A549 (cell line): ENCODE measurements around the gene ZNF775. TPM values are rescaled to one million over a fixed set of nuclear protein-coding genes. Genes with fewer than 3 reads are reported as not detected.
A peak's percentile ranks its signal among the peaks of the same experiment; 100 is the strongest.

Source experiments
- ATAC-seq, 2 experiments: fragments of 200-7000 bp in 1 of 2; fragments of >200 bp in 1 of 2; cut with Nextera tagmentation in 1 of 2; cut with Tn5 transposase in 1 of 2; 3 replicates each; pipeline versions ENCODE4 v1.8.0 to v1.9.1; 2018 to 2020; ENCODE audit warnings: mild to moderate bottlenecking in 1 of 2, moderate library complexity in 1 of 2
- CTCF ChIA-PET: fragments of 300-600 bp; sonication (Branson Sonifier 250); formaldehyde crosslinking; extraction: SDS; loops from one replicate; lab custom pipeline; 2021; ENCODE audit warnings: antibody characterized with exemption, inconsistent platforms; lab: Yijun Ruan, JAX
- POLR2A ChIA-PET: fragments of 350-600 bp; formaldehyde crosslinking; extraction: SDS; loops from one replicate; lab custom pipeline; 2021; ENCODE audit warnings: antibody characterized with exemption, inconsistent platforms; lab: Yijun Ruan, JAX
- DNase-seq, 2 experiments: peaks; one replicate each; pipeline versions ENCODE4 v3.0.0 to v3.0.0-alpha.2; 2011 to 2016; ENCODE audit warnings: low read depth in 1 of 2, low spot score in 1 of 2
- FAIRE-seq: peaks from 2 replicates; lab custom pipeline; 2011; peaks lifted over from hg19 to GRCh38; lab: Jason Lieb, UNC
- H3K27ac ChIP-seq, 2 experiments: fragments of >200 bp; sonication (Bioruptor Twin); formaldehyde crosslinking; 3 replicates each; pipeline ENCODE4 v1.5.1; 2016 to 2017
- H3K4me1 ChIP-seq: fragments of >200 bp; sonication (Bioruptor Twin); formaldehyde crosslinking; 3 replicates; pipeline ENCODE4 v1.6.1; 2016
- H3K4me2 ChIP-seq: fragments of >200 bp; sonication (Bioruptor Twin); formaldehyde crosslinking; 3 replicates; pipeline ENCODE4 v1.6.1; 2016
- H3K4me3 ChIP-seq: fragments of >200 bp; sonication (Bioruptor Twin); formaldehyde crosslinking; 3 replicates; pipeline ENCODE4 v1.5.1; 2016
- H3K9me3 ChIP-seq: fragments of >200 bp; sonication (Bioruptor Twin); formaldehyde crosslinking; 3 replicates; pipeline ENCODE4 v1.6.1; 2016
- CBX8 ChIP-seq: fragments of 200-600 bp; sonication (generic); IDR thresholded peaks from 2 replicates; pipeline ENCODE4 v1.6.1; 2016
- CHD2 ChIP-seq: fragments of 150-350 bp; IDR thresholded peaks from 2 replicates; pipeline ENCODE4 v1.6.1; 2014; ENCODE audit warnings: low read length; ENCODE audit not compliant: partially characterized antibody
- CHD4 ChIP-seq: fragments of 200-600 bp; sonication (generic); IDR thresholded peaks from 2 replicates; pipeline ENCODE4 v1.6.1; 2016; ENCODE audit warnings: antibody characterized with exemption, mild to moderate bottlenecking, borderline replicate concordance
- FOSL2 ChIP-seq, 2 experiments: fragments of 450-650 bp in 1 of 2; fragments of >200 bp in 1 of 2; sonication (Bioruptor Twin) in 1 of 2; formaldehyde crosslinking; IDR thresholded peaks; 2 replicates each; pipeline versions ENCODE4 v1.5.0 to v1.6.1; 2016 to 2020; ENCODE audit warnings: mild to moderate bottlenecking in 1 of 2, moderate library complexity in 1 of 2
- FOXS1 ChIP-seq: fragments of 250-450 bp; sonication (Bioruptor Pico); IDR thresholded peaks from 2 replicates; pipeline ENCODE4 v1.5.0; 2020; ENCODE audit warnings: mild to moderate bottlenecking, moderate library complexity
- GATA3 ChIP-seq: IDR thresholded peaks from 2 replicates; pipeline ENCODE4 v1.6.1; 2012; ENCODE audit warnings: borderline replicate concordance
- HOXA7 ChIP-seq: fragments of 250-450 bp; sonication (Bioruptor Pico); IDR thresholded peaks from 2 replicates; pipeline ENCODE4 v1.5.0; 2020; ENCODE audit warnings: mild to moderate bottlenecking, moderate library complexity
- HOXB13 ChIP-seq: fragments of 250-450 bp; sonication (Bioruptor Pico); IDR thresholded peaks from 2 replicates; pipeline ENCODE4 v1.5.0; 2020; ENCODE audit warnings: low read depth, mild to moderate bottlenecking, moderate library complexity
- JUNB ChIP-seq: fragments of >200 bp; sonication (Bioruptor Twin); formaldehyde crosslinking; IDR thresholded peaks from 2 replicates; pipeline ENCODE4 v1.6.1; 2016
- KDM5A ChIP-seq: fragments of 200-600 bp; sonication (generic); IDR thresholded peaks from 2 replicates; pipeline ENCODE4 v1.6.1; 2016; ENCODE audit warnings: antibody characterized with exemption, mild to moderate bottlenecking
- MAFK ChIP-seq: fragments of 450-650 bp; IDR thresholded peaks from 2 replicates; pipeline ENCODE4 v1.6.1; 2014; ENCODE audit not compliant: partially characterized antibody
- NFE2L2 ChIP-seq: fragments of 150-350 bp; conservative IDR thresholded peaks from 2 replicates; pipeline ENCODE4 v1.6.1; 2014; ENCODE audit warnings: low read length
- PHF8 ChIP-seq: fragments of 200-600 bp; sonication (generic); IDR thresholded peaks from 2 replicates; pipeline ENCODE4 v1.6.1; 2016; ENCODE audit warnings: low read depth, mild to moderate bottlenecking, antibody characterized with exemption, moderate library complexity, borderline replicate concordance
- POLR2AphosphoS2 ChIP-seq: conservative IDR thresholded peaks from 2 replicates; pipeline ENCODE4 v1.6.1; 2012; ENCODE audit warnings: low read length, improper control_type of control experiment, inconsistent platforms
- RAD21 ChIP-seq, 2 experiments: fragments of >200 bp in 1 of 2; sonication (Bioruptor Twin) in 1 of 2; formaldehyde crosslinking in 1 of 2; IDR thresholded peaks in 1 of 2; conservative IDR thresholded peaks in 1 of 2; 2 replicates in 1 of 2; 3 replicates in 1 of 2; pipeline ENCODE4 v1.6.1; 2012 to 2018; ENCODE audit warnings: inconsistent platforms in 1 of 2
- RARB ChIP-seq: fragments of 250-450 bp; sonication (Bioruptor Pico); IDR thresholded peaks from 2 replicates; pipeline ENCODE4 v1.8.0; 2021; ENCODE audit warnings: mild to moderate bottlenecking, moderate library complexity
- SREBF2 ChIP-seq: fragments of 450-650 bp; IDR thresholded peaks from 2 replicates; pipeline ENCODE4 v1.6.1; 2014; ENCODE audit warnings: mild to moderate bottlenecking, moderate library complexity
- ZSCAN20 ChIP-seq: fragments of 250-450 bp; sonication (Bioruptor Pico); IDR thresholded peaks from 2 replicates; pipeline ENCODE4 v1.8.0; 2022; ENCODE audit warnings: mild to moderate bottlenecking, moderate library complexity
- WGBS: methylation state at CpG from one replicate; pipeline ENCODE4 v1.1.6; 2017; ENCODE audit errors: missing lambda C conversion rate; 5-methylcytosine and 5-hydroxymethylcytosine counted together
- polyA plus RNA-seq, 4 experiments: library from polyadenylated mRNA; depleted of rRNA in 3 of 4; stranded (reverse); fragments of >200 nt; fragmentation: RNase III in 1 of 4; extraction: RNeasy Plus Mini Kit Qiagen cat#74134 plus additional on column Dnase treatment in 1 of 4; gene quantifications; 2 replicates in 3 of 4; 3 replicates in 1 of 4; pipeline ENCODE4 v1.2.3, GENCODE V29; 2011 to 2017
- TF ChIP-seq, protein P1 (sequence below): IDR thresholded peaks from 2 replicates; pipeline ENCODE4 v1.6.1; 2012
- TF ChIP-seq, protein P2 (sequence below): fragments of >200 bp; sonication (Bioruptor Twin); formaldehyde crosslinking; IDR thresholded peaks from 2 replicates; pipeline ENCODE4 v1.6.1; 2016
- TF ChIP-seq, protein P3 (sequence below): fragments of 200-600 bp; sonication (generic); IDR thresholded peaks from 2 replicates; pipeline ENCODE4 v1.6.1; 2016; ENCODE audit warnings: antibody characterized with exemption, mild to moderate bottlenecking, moderate library complexity

ZNF775 gene
- polyA plus RNA-seq, 2 of the 4 experiments (the other 2 are of a cell fraction) = 1.7 to 5.4 TPM

DNA sequence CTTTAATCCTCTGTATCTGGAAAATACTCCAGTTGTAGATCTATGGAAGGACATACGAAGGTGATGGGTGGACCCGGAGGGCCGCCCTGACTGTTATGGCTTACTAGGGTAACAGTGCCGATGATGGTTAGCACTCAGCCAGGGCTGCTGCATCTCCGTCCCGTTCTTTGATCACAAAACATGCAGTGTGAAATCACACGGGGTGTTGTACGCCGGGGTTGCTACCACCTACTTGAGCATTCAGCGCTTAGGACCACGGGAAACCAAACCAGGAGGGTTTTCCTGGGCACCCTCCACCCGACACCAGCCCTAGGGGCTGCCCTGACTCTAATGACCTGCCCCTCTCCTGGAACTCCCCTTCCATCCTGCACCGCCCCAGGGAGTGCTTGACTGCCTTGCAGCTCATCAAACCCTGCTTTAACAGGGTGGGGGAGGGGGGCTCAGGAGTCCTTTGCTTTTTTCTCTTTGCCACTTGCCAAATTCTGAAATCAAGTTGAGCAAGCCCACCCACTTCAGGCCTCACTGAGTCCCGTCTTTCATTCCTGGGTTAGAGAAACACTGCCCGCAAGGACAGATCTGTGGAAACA, 20.4 kb downstream of the ZNF775 start (continued):
- TF ChIP-seq HOXA7 (no peak), CBX8 (no peak)

DNA sequence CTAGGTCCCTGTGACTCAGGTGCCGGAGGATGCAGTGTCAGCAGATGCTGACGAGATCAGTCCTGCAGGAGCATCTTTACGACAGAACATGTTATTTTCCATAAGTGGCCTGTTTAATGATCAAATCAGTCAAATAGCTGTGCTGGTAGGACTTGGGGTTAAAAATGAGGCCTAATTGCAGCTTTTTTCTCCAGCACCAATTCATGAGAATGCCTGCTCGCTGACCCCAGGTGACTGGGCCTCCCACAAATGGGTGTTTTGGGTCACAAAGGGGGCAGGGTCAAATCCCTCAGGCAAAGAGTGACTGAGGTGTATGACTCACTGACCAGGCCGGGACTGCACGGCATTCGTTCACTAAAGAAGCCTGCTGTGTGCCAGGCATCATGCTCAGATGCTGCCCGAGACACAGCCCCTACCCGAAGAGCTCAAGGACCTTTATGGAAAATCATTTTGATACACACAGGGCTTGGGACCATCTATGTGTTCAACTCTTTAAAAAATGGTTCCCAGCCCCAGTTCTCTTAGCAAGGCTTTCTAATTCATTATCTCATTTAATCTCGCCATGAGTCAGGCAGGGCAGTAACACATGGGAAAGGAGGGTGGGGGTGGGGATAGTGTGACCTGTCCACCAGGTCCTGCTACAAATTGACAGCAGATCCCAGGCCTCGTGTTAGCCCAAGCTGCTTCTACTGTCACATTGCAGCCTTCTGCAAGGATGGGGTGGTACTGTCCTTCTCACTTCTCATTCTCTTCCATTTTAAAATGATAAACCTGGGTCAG, 21.1 kb downstream of the ZNF775 start:
- DNase-seq (peak in 1 of 2 experiments; percentile 44), FAIRE-seq (no peak), ATAC-seq (peak; percentile 33 to 42; a peak in 3 of 6 replicates)
- Histone ChIP-seq H3K9me3 (no peaks in the 10 kb centered on the region), H3K4me3 (no peak overlapping the region), H3K4me1 (peaks cover 34% of the 10 kb centered on the region), H3K4me2 (peak overlapping the region; percentile 43), H3K27ac (peak overlapping the region; percentile 14 to 69; a peak in 4 of 6 replicates)
- 31% methylated on average over 11 of the region's 11 CpGs for WGBS
- CTCF ChIA-PET = interaction anchor here (0.7 to 1.8 kb wide), 3 partner anchors 12 to 574 kb away, joined by 3 to 6 read pairs (median 4); partner anchors contain the start of gene REPIN1
- POLR2A ChIA-PET = interaction anchor here (1.3 kb wide), 1 partner anchor 31 kb away, joined by 4 read pairs; no protein-coding TSS in a partner anchor
- TF ChIP-seq HOXB13 (no peak), SREBF2 (no peak), MAFK (peak; percentile 85), GATA3 (peak; percentile 22; the same call in 1 of the 2 replicates), FOSL2 (IDR thresholded peaks at IDR 0.05) (no peak), FOSL2 (CRISPR knock-in tag; IDR thresholded peaks at IDR 0.05) (peak; percentile 62)
- TF ChIP-seq, protein P1, sequence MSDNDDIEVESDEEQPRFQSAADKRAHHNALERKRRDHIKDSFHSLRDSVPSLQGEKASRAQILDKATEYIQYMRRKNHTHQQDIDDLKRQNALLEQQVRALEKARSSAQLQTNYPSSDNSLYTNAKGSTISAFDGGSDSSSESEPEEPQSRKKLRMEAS = 0 out of 2 replicates have a peak, but pooled peaks have one; percentile 15

DNA sequence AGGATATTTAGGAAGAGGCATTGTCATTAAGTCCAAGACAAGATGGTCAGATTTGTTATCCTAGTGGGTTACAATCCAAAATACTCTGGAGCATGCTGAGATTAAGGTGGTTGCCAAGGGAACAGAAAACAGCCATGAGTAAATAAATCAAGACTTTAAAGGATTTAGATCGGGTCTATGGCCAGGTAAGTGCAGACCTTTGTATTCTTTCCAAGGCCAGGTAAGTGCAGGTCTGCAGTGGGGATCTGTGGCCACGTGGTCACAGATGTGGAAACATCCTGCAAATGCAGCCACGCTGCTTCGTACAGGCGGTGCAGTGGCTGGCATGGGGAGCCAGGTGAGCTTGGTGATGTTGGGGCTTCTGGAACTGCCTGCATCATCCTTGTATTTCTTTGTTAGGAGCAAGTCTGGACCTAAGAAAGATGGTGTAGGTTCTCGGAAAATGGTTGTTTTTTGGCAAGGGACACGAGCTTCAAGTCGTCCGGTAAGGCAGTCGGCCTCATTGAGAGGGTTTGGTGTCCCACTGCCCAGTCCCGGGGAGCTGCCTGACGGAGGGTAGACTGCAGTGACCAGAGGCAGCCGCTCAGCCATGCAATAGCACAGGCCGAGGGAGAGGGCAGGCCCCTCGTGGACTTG, 21.8 kb downstream of the ZNF775 start:
- DNase-seq = no peak
- Histone ChIP-seq H3K9me3 (no peaks in the 10 kb centered on the region), H3K4me2 (no peak overlapping the region; the same call in 2 of the 3 replicates), H3K4me3 (no peak overlapping the region), H3K27ac (peak overlapping the region in 1 of 2 experiments; percentile 69; a peak in 3 of 6 replicates), H3K4me1 (peaks cover 37% of the 10 kb centered on the region)
- ChIA-PET POLR2A (no interaction called here), CTCF (interaction anchor here (1.0 to 2.0 kb wide), 5 partner anchors 9 to 45 kb away, joined by 3 to 7 read pairs (median 5); partner anchors contain the start of gene REPIN1)
- ATAC-seq = no peak
- WGBS = 89% methylated on average over 15 of the region's 15 CpGs
- no peak for TF ChIP-seq RAD21 (conservative IDR thresholded peaks at IDR 0.05 in 1 of 2, IDR thresholded peaks at IDR 0.05 in 1 of 2)
- TF ChIP-seq CBX8 = no peak
- TF ChIP-seq RARB (CRISPR knock-in tag) = no peak
- no peak for FAIRE-seq

DNA sequence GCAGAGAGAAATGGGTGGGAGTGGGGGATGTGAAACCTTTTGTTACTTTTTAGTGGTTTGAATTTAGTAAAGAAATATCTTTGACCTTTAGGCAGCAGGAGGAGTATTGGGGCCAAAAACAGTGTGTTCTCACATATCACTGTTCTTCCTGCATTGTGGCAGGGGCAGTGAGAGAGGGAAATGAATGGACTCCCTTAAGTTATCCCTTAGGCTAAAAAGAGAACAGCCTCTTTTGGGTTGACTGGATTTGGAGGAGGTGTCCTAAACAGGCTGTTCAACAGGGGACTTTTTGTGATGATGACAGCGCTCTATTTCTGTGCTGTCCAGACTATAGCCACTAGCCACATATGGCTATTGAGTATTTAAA, 22.3 kb downstream of the ZNF775 start:
- 92% methylated on average over 1 of the region's 1 CpG for WGBS
- H3K4me1 ChIP-seq = peaks cover 42% of the 10 kb centered on the region
- no peak overlapping the region for H3K4me3 ChIP-seq
- no peak for TF ChIP-seq FOXS1 (CRISPR knock-in tag)
- TF ChIP-seq PHF8 = no peak
- TF ChIP-seq, protein P2, sequence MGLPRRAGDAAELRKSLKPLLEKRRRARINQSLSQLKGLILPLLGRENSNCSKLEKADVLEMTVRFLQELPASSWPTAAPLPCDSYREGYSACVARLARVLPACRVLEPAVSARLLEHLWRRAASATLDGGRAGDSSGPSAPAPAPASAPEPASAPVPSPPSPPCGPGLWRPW = no peak
- TF ChIP-seq CHD4 = no peak
- no peak for TF ChIP-seq JUNB
- no peak for TF ChIP-seq ZSCAN20 (CRISPR knock-in tag)
- TF ChIP-seq RAD21 (conservative IDR thresholded peaks at IDR 0.05 in 1 of 2, IDR thresholded peaks at IDR 0.05 in 1 of 2) = no peak
- TF ChIP-seq POLR2AphosphoS2 = no peak
- TF ChIP-seq, protein P3, sequence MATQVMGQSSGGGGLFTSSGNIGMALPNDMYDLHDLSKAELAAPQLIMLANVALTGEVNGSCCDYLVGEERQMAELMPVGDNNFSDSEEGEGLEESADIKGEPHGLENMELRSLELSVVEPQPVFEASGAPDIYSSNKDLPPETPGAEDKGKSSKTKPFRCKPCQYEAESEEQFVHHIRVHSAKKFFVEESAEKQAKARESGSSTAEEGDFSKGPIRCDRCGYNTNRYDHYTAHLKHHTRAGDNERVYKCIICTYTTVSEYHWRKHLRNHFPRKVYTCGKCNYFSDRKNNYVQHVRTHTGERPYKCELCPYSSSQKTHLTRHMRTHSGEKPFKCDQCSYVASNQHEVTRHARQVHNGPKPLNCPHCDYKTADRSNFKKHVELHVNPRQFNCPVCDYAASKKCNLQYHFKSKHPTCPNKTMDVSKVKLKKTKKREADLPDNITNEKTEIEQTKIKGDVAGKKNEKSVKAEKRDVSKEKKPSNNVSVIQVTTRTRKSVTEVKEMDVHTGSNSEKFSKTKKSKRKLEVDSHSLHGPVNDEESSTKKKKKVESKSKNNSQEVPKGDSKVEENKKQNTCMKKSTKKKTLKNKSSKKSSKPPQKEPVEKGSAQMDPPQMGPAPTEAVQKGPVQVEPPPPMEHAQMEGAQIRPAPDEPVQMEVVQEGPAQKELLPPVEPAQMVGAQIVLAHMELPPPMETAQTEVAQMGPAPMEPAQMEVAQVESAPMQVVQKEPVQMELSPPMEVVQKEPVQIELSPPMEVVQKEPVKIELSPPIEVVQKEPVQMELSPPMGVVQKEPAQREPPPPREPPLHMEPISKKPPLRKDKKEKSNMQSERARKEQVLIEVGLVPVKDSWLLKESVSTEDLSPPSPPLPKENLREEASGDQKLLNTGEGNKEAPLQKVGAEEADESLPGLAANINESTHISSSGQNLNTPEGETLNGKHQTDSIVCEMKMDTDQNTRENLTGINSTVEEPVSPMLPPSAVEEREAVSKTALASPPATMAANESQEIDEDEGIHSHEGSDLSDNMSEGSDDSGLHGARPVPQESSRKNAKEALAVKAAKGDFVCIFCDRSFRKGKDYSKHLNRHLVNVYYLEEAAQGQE = no peak
- no peak for TF ChIP-seq CHD2
- TF ChIP-seq KDM5A = no peak
- no peak for TF ChIP-seq NFE2L2
- no peak for TF ChIP-seq HOXB13
- no peak for FAIRE-seq
- H3K9me3 ChIP-seq = no peaks in the 10 kb centered on the region
- ATAC-seq = no peak
- DNase-seq = no peak
- no peak overlapping the region for H3K4me2 ChIP-seq
- ChIA-PET POLR2A (no interaction called here), CTCF (interaction anchor here (1.0 to 2.0 kb wide), 4 partner anchors 9 to 46 kb away, joined by 3 to 7 read pairs (median 4); no protein-coding TSS in a partner anchor)
- peak overlapping the region in 1 of 2 experiments; percentile 69; a peak in 2 of 6 replicates for H3K27ac ChIP-seq
